ENCODE measurements around the gene CDKN1B.
"Not testable (repeated sequence)": the region's sequence is repeated elsewhere in the genome, so short reads cannot be mapped to it uniquely, and the experiment has no call there.

GRCh38 chr12:12738152-12738551 is 21.0 kb downstream of the CDKN1B start:
- TF ChIP-seq POLR2A (IDR thresholded peaks at IDR 0.05; ENCODE audit: low read depth, low read length); GATA2 (IDR thresholded peaks at IDR 0.05; ENCODE audit: insufficient read depth, insufficient read length, low read depth, low read length); JUN (IDR thresholded peaks at IDR 0.05; ENCODE audit: borderline replicate concordance, insufficient read depth, insufficient read length, low read depth); POLR2AphosphoS5 (IDR thresholded peaks at IDR 0.05; ENCODE audit: insufficient read depth, low read depth, low read length); EZH2 (IDR thresholded peaks at IDR 0.05; ENCODE audit: borderline replicate concordance, low read depth, low read length, severe bottlenecking): not testable (repeated sequence)
- TF ChIP-seq, protein P1, sequence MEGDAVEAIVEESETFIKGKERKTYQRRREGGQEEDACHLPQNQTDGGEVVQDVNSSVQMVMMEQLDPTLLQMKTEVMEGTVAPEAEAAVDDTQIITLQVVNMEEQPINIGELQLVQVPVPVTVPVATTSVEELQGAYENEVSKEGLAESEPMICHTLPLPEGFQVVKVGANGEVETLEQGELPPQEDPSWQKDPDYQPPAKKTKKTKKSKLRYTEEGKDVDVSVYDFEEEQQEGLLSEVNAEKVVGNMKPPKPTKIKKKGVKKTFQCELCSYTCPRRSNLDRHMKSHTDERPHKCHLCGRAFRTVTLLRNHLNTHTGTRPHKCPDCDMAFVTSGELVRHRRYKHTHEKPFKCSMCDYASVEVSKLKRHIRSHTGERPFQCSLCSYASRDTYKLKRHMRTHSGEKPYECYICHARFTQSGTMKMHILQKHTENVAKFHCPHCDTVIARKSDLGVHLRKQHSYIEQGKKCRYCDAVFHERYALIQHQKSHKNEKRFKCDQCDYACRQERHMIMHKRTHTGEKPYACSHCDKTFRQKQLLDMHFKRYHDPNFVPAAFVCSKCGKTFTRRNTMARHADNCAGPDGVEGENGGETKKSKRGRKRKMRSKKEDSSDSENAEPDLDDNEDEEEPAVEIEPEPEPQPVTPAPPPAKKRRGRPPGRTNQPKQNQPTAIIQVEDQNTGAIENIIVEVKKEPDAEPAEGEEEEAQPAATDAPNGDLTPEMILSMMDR (IDR thresholded peaks at IDR 0.05; ENCODE audit: extremely low read depth in 1 of 2, insufficient read depth in 1 of 2, low read depth in 1 of 2, low read length in 2 of 2), result not testable (repeated sequence)

All from endothelial cell of umbilical vein (primary cell).